ENCODE data around the gene SLAMF1. TPM values are rescaled to one million over a fixed set of nuclear protein-coding genes. Genes with fewer than 3 reads are reported as not detected.

The SLAMF1 gene
- total RNA-seq, 6 experiments from 2014 or later = 0.20 to 0.42 (median 0.28) TPM

DNA sequence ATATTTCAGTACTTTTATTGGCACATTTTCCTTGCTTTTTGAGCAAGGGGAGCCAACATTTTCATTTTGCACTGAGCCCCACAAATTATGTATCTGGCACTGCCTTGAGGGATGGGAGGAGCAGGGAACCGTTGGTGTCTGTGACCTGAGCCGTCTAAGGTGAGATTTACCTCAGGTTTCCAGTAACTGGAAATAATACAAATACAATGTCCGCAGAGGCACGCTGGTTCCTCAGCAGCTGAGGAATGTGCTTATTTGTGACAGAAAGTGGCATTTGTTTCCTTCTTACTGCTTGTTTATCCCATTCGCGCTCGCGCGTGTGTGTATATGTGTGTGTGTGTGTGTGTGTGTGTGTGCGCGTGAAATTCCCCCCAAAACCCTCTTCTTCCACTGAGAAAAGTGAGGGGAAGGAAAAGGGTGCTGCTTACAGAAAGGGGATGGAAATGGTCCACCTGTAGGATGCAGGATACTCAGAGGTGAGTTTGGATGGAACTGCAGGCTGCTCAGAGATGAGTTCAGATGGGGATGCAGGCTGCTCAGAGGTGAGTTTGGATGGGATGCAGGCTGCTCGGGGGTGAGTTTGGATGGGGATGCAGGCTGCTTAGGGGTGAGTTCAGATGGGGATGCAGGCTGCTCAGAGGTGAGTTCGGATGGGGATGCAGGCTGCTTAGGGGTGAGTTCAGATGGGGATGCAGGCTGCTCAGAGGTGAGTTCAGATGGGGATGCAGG lies 30.2 kb upstream of the SLAMF1 start:
- no peak for DNase-seq
- H3K27ac ChIP-seq = no peak overlapping the region
- intact Hi-C loops (cut with DNase I) = no loop called here
- TF ChIP-seq POLR2A (IDR thresholded peaks at IDR 0.05) = no peak
- TF ChIP-seq, protein P1, sequence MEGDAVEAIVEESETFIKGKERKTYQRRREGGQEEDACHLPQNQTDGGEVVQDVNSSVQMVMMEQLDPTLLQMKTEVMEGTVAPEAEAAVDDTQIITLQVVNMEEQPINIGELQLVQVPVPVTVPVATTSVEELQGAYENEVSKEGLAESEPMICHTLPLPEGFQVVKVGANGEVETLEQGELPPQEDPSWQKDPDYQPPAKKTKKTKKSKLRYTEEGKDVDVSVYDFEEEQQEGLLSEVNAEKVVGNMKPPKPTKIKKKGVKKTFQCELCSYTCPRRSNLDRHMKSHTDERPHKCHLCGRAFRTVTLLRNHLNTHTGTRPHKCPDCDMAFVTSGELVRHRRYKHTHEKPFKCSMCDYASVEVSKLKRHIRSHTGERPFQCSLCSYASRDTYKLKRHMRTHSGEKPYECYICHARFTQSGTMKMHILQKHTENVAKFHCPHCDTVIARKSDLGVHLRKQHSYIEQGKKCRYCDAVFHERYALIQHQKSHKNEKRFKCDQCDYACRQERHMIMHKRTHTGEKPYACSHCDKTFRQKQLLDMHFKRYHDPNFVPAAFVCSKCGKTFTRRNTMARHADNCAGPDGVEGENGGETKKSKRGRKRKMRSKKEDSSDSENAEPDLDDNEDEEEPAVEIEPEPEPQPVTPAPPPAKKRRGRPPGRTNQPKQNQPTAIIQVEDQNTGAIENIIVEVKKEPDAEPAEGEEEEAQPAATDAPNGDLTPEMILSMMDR (IDR thresholded peaks at IDR 0.05) = no peak
- no peaks in the 10 kb centered on the region for H3K36me3 ChIP-seq
- WGBS (ENCODE audit: insufficient coverage, low coverage, low lambda C conversion rate, missing lambda C conversion rate) = 65% methylated on average over 13 of the region's 13 CpGs
- no peaks in the 10 kb centered on the region for H3K4me1 ChIP-seq
- H3K4me3 ChIP-seq = no peak overlapping the region
- ATAC-seq = no peak
- no peaks in the 10 kb centered on the region for H3K9me3 ChIP-seq
- H3K27me3 ChIP-seq = no peaks in the 10 kb centered on the region

DNA sequence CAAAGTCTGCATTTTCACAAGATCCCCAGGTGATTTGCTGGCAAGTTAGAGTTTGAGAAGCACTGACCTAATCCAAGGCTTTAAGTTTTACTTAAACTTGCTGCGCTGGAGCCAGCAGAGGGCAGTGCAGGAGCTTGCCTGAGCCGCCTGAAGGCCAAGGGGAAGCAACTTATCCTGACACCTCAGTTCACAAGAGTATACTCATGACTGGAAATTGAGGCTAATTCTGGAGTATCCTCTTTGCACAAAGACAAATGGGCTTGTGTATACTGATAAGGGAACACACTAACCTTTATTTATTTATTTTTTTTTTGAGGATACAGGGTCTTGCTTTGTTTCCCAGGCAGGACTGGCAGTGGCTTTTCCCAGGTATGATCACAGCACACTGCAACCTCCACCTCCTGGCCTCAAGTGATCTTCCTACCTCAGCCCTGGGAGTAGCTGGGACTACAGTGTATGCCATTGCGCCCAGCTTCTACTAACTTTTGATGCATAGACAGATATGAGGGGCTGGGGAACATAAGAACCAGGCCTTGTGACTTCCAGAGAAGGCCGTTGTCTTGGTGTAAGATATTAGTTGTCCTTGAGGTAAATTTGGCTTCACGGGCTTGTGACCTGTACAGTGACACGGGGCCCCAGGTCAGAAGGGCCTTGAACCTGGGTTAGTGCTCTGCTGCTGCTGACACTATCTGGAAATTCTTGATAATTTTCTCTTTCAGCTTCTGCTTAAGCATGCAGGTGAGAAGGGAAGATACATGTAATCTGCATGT lies 29.0 kb upstream of the SLAMF1 start:
- no peaks in the 10 kb centered on the region for H3K4me1 ChIP-seq
- 7% methylated on average over 3 of the region's 6 CpGs for WGBS (ENCODE audit: insufficient coverage, low coverage, low lambda C conversion rate, missing lambda C conversion rate)
- no peaks in the 10 kb centered on the region for H3K9me3 ChIP-seq
- intact Hi-C loops (cut with DNase I) = no loop called here
- DNase-seq (peak; percentile 66 to 78 (median 75)), ATAC-seq (peak; percentile 89 to 95 (median 92))
- TF ChIP-seq, protein P1 (IDR thresholded peaks at IDR 0.05) = peak; percentile 59 to 90 (median 81)
- no peak for TF ChIP-seq POLR2A (IDR thresholded peaks at IDR 0.05)
- H3K27me3 ChIP-seq = no peaks in the 10 kb centered on the region
- no peak overlapping the region for H3K27ac ChIP-seq
- no peaks in the 10 kb centered on the region for H3K36me3 ChIP-seq
- no peak overlapping the region for H3K4me3 ChIP-seq

DNA sequence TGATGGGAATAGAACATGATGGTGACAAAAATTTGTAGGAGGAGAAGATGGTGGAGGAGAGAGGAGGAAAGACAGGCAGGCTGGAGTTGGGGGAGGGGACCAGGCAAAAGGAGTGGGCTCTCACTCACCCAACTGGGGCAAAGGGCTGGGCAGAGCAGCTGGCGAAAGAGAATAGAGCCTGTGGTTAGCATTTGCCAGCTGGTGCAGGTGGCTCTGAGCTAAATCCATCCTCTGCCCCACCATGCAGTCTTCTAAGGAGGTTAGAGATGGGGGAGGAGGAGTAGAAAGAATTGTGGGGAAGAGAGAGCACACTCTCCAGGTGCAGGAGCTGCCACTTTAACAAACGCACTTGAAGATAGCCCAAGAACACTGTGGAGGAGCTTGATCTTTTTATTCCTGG lies 27.6 kb upstream of the SLAMF1 start:
- no peak for DNase-seq
- H3K9me3 ChIP-seq = no peaks in the 10 kb centered on the region
- no peak overlapping the region for H3K4me3 ChIP-seq
- no peak for ATAC-seq
- intact Hi-C loops (cut with DNase I) = no loop called here
- no peak overlapping the region for H3K27ac ChIP-seq
- no peaks in the 10 kb centered on the region for H3K27me3 ChIP-seq
- no peak for TF ChIP-seq POLR2A (IDR thresholded peaks at IDR 0.05)
- TF ChIP-seq, protein P1 (IDR thresholded peaks at IDR 0.05) = no peak
- H3K36me3 ChIP-seq = no peaks in the 10 kb centered on the region
- no peaks in the 10 kb centered on the region for H3K4me1 ChIP-seq
- WGBS (ENCODE audit: insufficient coverage, low coverage, low lambda C conversion rate, missing lambda C conversion rate) = 50% methylated on average over 2 of the region's 2 CpGs

DNA sequence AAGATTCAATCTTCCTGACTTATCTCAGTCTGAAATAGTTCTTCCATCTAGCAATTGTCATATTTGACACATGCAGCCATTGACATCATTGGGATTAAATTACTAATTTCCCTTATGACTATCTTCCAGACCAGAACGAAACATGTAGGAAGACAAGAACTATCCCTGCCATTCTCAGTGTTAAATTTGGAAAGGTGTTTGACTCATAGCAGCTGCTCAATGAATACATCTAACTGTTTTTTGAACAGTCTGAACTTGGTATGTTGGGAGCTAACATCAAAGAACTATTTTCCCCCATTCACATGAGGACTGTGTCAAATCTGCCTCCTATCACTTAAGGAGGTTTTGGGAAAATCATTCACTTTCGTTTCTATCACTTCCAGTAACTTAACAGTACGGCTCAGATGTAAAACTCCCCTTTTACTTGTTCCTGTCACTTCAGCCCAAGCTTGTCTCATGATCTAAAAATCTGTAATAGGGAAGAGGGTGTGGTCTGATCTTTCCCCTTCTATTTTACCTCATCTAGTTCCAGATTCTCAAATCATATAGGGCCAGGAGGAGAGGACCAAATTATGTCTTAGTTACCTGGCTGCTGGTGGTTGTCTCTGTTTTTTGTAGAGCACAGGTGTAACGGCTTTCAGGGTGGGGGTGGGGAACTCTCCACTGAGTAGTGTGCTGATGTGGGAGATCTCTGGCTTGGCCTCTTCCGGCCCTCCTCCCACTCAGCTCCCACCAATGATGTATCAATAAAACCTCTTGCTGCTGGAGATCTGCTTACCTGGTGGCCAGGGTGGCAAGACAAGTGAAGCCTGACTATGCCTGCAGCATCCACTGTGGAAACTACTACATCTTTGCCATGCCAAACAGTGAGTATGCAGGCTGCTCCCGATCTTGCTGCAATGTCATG lies 26.2 kb upstream of the SLAMF1 start:
- Histone ChIP-seq H3K4me3 (no peak overlapping the region), H3K4me1 (no peaks in the 10 kb centered on the region), H3K27ac (no peak overlapping the region), H3K36me3 (no peaks in the 10 kb centered on the region), H3K9me3 (no peaks in the 10 kb centered on the region), H3K27me3 (no peaks in the 10 kb centered on the region)
- ATAC-seq = peak in 3 of 4 donors; percentile 27 to 53 (median 52)
- TF ChIP-seq, protein P1 (IDR thresholded peaks at IDR 0.05) = no peak
- no peak for TF ChIP-seq POLR2A (IDR thresholded peaks at IDR 0.05)
- DNase-seq = no peak
- intact Hi-C loops (cut with DNase I) = no loop called here
- WGBS (ENCODE audit: insufficient coverage, low coverage, low lambda C conversion rate, missing lambda C conversion rate) = 32% methylated on average over 3 of the region's 6 CpGs

Data from right lobe of liver (tissue), 6 donors.